H9 (cell line): Measurements from ENCODE around the gene LONP2. TPM values are rescaled to one million over a fixed set of nuclear protein-coding genes. Genes with fewer than 3 reads are reported as not detected.

Experiments used
- DNase-seq: peaks from one replicate; pipeline ENCODE4 v3.0.0-alpha.2; 2017
- H2AFZ ChIP-seq: one replicate; pipeline ENCODE4 v1.6.1; 2013; ENCODE audit warnings: mild to moderate bottlenecking, low read length, control low read depth, moderate library complexity
- H2AK5ac ChIP-seq: 2 replicates; pipeline ENCODE4 v1.6.1; 2013; ENCODE audit warnings: low read length, control low read depth, mixed read lengths; ENCODE audit not compliant: insufficient read length
- H2BK120ac ChIP-seq: one replicate; pipeline ENCODE4 v1.6.1; 2013; ENCODE audit warnings: low read depth, mild to moderate bottlenecking, low read length, control low read depth, inconsistent platforms; ENCODE audit not compliant: poor library complexity, severe bottlenecking
- H2BK12ac ChIP-seq: 2 replicates; pipeline ENCODE4 v1.6.1; 2013; ENCODE audit warnings: low read length, control low read depth, mixed read lengths, low read depth; ENCODE audit not compliant: insufficient read length
- H2BK15ac ChIP-seq: 2 replicates; pipeline ENCODE4 v1.6.1; 2013; ENCODE audit warnings: low read depth, low read length, control low read depth
- H2BK20ac ChIP-seq: one replicate; pipeline ENCODE4 v1.6.1; 2013; ENCODE audit warnings: low read depth, mild to moderate bottlenecking, low read length, control low read depth, inconsistent platforms; ENCODE audit not compliant: poor library complexity, severe bottlenecking
- H2BK5ac ChIP-seq: 2 replicates; pipeline ENCODE4 v1.6.1; 2013; ENCODE audit warnings: low read length, control low read depth, mixed read lengths; ENCODE audit not compliant: insufficient read length
- H3K14ac ChIP-seq: 2 replicates; pipeline ENCODE4 v1.6.1; 2013; ENCODE audit warnings: low read length, control low read depth; ENCODE audit not compliant: insufficient read depth
- H3K18ac ChIP-seq: 2 replicates; pipeline ENCODE4 v1.6.1; 2013; ENCODE audit warnings: low read depth, mild to moderate bottlenecking, mixed read lengths, low read length, control low read depth; ENCODE audit not compliant: insufficient read length
- H3K23ac ChIP-seq: 2 replicates; pipeline ENCODE4 v1.6.1; 2013; ENCODE audit warnings: low read length, control low read depth, mixed read lengths, low read depth; ENCODE audit not compliant: insufficient read length
- H3K23me2 ChIP-seq: 2 replicates; pipeline ENCODE4 v1.6.1; 2013; ENCODE audit warnings: low read depth, mild to moderate bottlenecking, mixed read lengths, low read length, control low read depth; ENCODE audit not compliant: insufficient read length, poor library complexity, severe bottlenecking
- H3K27ac ChIP-seq: 2 replicates; pipeline ENCODE4 v1.5.1; 2013; ENCODE audit warnings: low read length, control low read depth, mixed read lengths, low read depth; ENCODE audit not compliant: insufficient read length
- H3K27me3 ChIP-seq: 2 replicates; pipeline ENCODE4 v1.6.1; 2013; ENCODE audit warnings: low read length, control low read depth, inconsistent platforms; ENCODE audit not compliant: insufficient read depth
- H3K4ac ChIP-seq: 2 replicates; pipeline ENCODE4 v1.6.1; 2013; ENCODE audit warnings: low read depth, mild to moderate bottlenecking, control low read depth, inconsistent platforms, low read length, moderate library complexity
- H3K4me1 ChIP-seq: 2 replicates; pipeline ENCODE4 v1.6.1; 2013; ENCODE audit warnings: low read length, control low read depth, inconsistent platforms; ENCODE audit not compliant: insufficient read depth
- H3K4me2 ChIP-seq: 2 replicates; pipeline ENCODE4 v1.6.1; 2013; ENCODE audit warnings: low read length, control low read depth, mixed read lengths; ENCODE audit not compliant: insufficient read length, insufficient read depth
- H3K56ac ChIP-seq: 2 replicates; pipeline ENCODE4 v1.6.1; 2013; ENCODE audit warnings: low read depth, mild to moderate bottlenecking, mixed read lengths, low read length, control low read depth; ENCODE audit not compliant: insufficient read length
- H3K79me1 ChIP-seq: 2 replicates; pipeline ENCODE4 v1.6.1; 2013; ENCODE audit warnings: low read depth, mild to moderate bottlenecking, moderate library complexity, low read length, control low read depth, inconsistent platforms; ENCODE audit not compliant: insufficient read depth, poor library complexity, severe bottlenecking
- H3K79me2 ChIP-seq: 2 replicates; pipeline ENCODE4 v1.6.1; 2013; ENCODE audit warnings: low read length, control low read depth, inconsistent platforms; ENCODE audit not compliant: insufficient read depth
- H3K9ac ChIP-seq: 2 replicates; pipeline ENCODE4 v1.6.1; 2013; ENCODE audit warnings: low read length, control low read depth, mixed read lengths; ENCODE audit not compliant: insufficient read length; ENCODE audit errors: extremely low read depth
- H3K9me3 ChIP-seq: one replicate; pipeline ENCODE4 v1.6.1; 2013; ENCODE audit warnings: low read depth, low read length, inconsistent platforms; ENCODE audit not compliant: control insufficient read depth
- H3T11ph ChIP-seq: one replicate; pipeline ENCODE4 v1.6.1; 2013; ENCODE audit warnings: mild to moderate bottlenecking, low read length, control low read depth, inconsistent platforms
- H4K20me1 ChIP-seq: one replicate; pipeline ENCODE4 v1.6.1; 2013; ENCODE audit not compliant: control insufficient read depth, insufficient read length, insufficient read depth
- H4K5ac ChIP-seq: 2 replicates; pipeline ENCODE4 v1.6.1; 2013; ENCODE audit warnings: low read depth, mild to moderate bottlenecking, mixed read lengths, low read length, control low read depth; ENCODE audit not compliant: insufficient read length
- H4K8ac ChIP-seq: replicated peaks from 2 replicates; pipeline ENCODE4 v1.6.1; 2013; ENCODE audit warnings: low read length, control low read depth, mixed read lengths, low read depth; ENCODE audit not compliant: insufficient read length
- H4K91ac ChIP-seq: 2 replicates; pipeline ENCODE4 v1.6.1; 2013; ENCODE audit warnings: low read depth, mild to moderate bottlenecking, moderate library complexity, mixed read lengths, low read length, control low read depth; ENCODE audit not compliant: insufficient read length
- H3K27ac Mint-ChIP-seq, 3 experiments: 2 replicates in 2 of 3; 3 replicates in 1 of 3; pipeline ENCODE4 v1.8.0; 2020 to 2021; ENCODE audit warnings: mixed read lengths in 3 of 3, mild to moderate bottlenecking in 1 of 3, moderate library complexity in 1 of 3
- H3K27me3 Mint-ChIP-seq: 2 replicates; pipeline ENCODE4 v1.8.0; 2021; ENCODE audit warnings: low read depth, mild to moderate bottlenecking, moderate library complexity, mixed read lengths
- H3K36me3 Mint-ChIP-seq, 3 experiments: 2 replicates in 2 of 3; 3 replicates in 1 of 3; pipeline ENCODE4 v1.8.0; 2020 to 2021; ENCODE audit warnings: low read depth in 3 of 3, mixed read lengths in 3 of 3; ENCODE audit not compliant: insufficient read depth in 1 of 3
- H3K4me1 Mint-ChIP-seq, 2 experiments: 2 replicates each; pipeline ENCODE4 v1.8.0; 2020; ENCODE audit warnings: mixed read lengths in 2 of 2
- H3K4me3 Mint-ChIP-seq, 2 experiments: 2 replicates in 1 of 2; 3 replicates in 1 of 2; pipeline ENCODE4 v1.8.0; 2020 to 2021; ENCODE audit warnings: mild to moderate bottlenecking in 2 of 2, mixed read lengths in 2 of 2, moderate library complexity in 1 of 2
- H3K9me3 Mint-ChIP-seq, 2 experiments: 2 replicates in 1 of 2; 3 replicates in 1 of 2; pipeline ENCODE4 v1.8.0; 2020; ENCODE audit warnings: mild to moderate bottlenecking in 2 of 2, mixed read lengths in 2 of 2, moderate library complexity in 1 of 2
- CTCF ChIP-seq: fragments of 200-600 bp; sonication (generic); conservative IDR thresholded peaks from 3 replicates; pipeline ENCODE4 v1.8.0; 2021; ENCODE audit warnings: antibody characterized with exemption, mild to moderate bottlenecking
- WGBS: extraction: QIAGEN DNeasy Blood & Tissue Kit; methylation state at CpG from one replicate; pipeline ENCODE4 v1.1.7; 2013; ENCODE audit warnings: missing lambda C conversion rate, low lambda C conversion rate, mixed read lengths; ENCODE audit not compliant: insufficient read length; ENCODE audit errors: extremely low coverage; 5-methylcytosine and 5-hydroxymethylcytosine counted together
- total RNA-seq: library from RNA; stranded (reverse); gene quantifications from 2 replicates; pipeline ENCODE4 v1.2.1, GENCODE V29; 2021

Gene LONP2
- total RNA-seq, 1 experiment from 2014 or later: 27.8 TPM

GRCh38 chr16:48378276-48378675, 134.2 kb downstream of the LONP2 start:
- no peak overlapping the region for H3K23ac ChIP-seq
- no peak overlapping the region for H3K4ac ChIP-seq
- no peak overlapping the region for H2BK5ac ChIP-seq
- no peak overlapping the region for H2AK5ac ChIP-seq
- Mint-ChIP-seq H3K4me3 (no peak overlapping the region), H3K9me3 (no peaks in the 10 kb centered on the region), H3K27ac (peak overlapping the region in 2 of 3 experiments; percentile 1 to 79; a peak in 2 of 7 replicates), H3K27me3 (no peaks in the 10 kb centered on the region), H3K4me1 (peaks cover 38 to 47% of the 10 kb centered on the region in 2 experiments), H3K36me3 (no peaks in the 10 kb centered on the region)
- no peak overlapping the region for H3K27ac ChIP-seq
- H3K79me2 ChIP-seq: peaks cover 76% of the 10 kb centered on the region
- no peaks in the 10 kb centered on the region for H3K23me2 ChIP-seq
- no peak for TF ChIP-seq CTCF
- H4K8ac ChIP-seq: no peak overlapping the region
- H4K20me1 ChIP-seq: no peaks in the 10 kb centered on the region
- H3K14ac ChIP-seq: no peak overlapping the region
- H3K9ac ChIP-seq: no peak overlapping the region
- WGBS: no CpG with 5 or more reads among the region's 5 CpGs
- H2AFZ ChIP-seq: no peak overlapping the region
- no peak overlapping the region for H2BK12ac ChIP-seq
- H3K4me2 ChIP-seq: no peak overlapping the region
- H4K5ac ChIP-seq: no peak overlapping the region
- peaks cover 2% of the 10 kb centered on the region for H3K79me1 ChIP-seq
- H3T11ph ChIP-seq: no peak overlapping the region
- no peak overlapping the region for H3K18ac ChIP-seq
- no peak overlapping the region for H2BK20ac ChIP-seq
- H2BK15ac ChIP-seq: no peak overlapping the region
- no peak overlapping the region for H3K56ac ChIP-seq
- no peak overlapping the region for H2BK120ac ChIP-seq
- H3K9me3 ChIP-seq: no peaks in the 10 kb centered on the region
- H3K27me3 ChIP-seq: no peaks in the 10 kb centered on the region
- H3K4me1 ChIP-seq: peaks cover 18% of the 10 kb centered on the region; the same call in 1 of the 2 replicates
- no peak overlapping the region for H4K91ac ChIP-seq
- DNase-seq: no peak
